GM08714 (cell line): ENCODE results near the gene CTSF.
"Not testable (repeated sequence)": the region's sequence is repeated elsewhere in the genome, so short reads cannot be mapped to it uniquely, and the experiment has no call there.

ENCODE experiments used
- H3K4me3 ChIP-seq: fragments of 200-500 bp; sonication (Bioruptor generic); 2 replicates; pipeline ENCODE4 v1.5.1; 2014; ENCODE audit warnings: mild to moderate bottlenecking, low read length, inconsistent platforms
- ZNF274 ChIP-seq: IDR thresholded peaks from 2 replicates; pipeline ENCODE4 v1.6.1; 2012; ENCODE audit warnings: mild to moderate bottlenecking, low read depth, low read length

Gene CTSF

DNA sequence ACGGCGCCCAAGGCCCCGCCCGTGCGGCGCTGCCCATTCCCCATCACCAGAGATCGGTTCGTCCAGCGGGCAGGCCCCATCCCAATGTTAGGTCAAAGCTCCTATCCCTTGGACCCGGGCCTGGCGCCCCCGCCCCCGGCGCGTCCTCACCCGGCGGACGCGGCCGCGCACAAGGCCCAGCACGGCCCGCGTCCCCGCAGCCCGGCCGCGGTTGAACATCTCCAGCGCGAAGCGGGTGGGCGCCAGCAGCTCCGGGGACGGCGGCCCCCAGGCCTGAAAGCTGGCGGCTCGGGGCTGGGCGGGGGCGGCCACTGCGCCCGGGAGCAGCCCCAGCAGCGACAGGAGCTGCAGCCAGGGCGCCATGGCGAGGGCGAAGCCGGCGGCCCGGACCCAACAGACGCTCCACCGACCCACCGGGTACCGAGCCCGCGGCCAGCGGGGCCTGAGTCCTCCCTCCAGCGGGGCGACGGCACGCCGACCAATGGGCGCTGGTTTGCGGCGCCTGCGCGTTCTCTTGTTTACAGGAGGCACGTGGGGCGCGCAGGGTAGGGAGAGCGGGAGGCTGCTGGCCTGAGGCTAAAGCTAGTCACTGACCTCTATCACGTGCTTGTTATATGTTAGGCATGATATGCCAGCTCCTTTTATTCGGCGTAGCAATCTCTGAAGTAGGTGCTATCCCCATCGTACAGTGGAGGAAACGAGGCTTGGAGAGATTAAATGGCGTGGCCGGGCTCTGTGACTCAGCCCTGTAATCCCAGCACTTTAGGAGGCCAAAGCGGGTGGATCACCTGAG is at the start of gene CTSF:
TSS of gene CTSF (minus strand) at position 483 of the 793 bp plus-strand sequence. CDS start at position 363, 120 bp downstream.
- no peak for TF ChIP-seq ZNF274
- peak within 1 kb of the TSS; percentile 41; the same call in 1 of the 2 replicates for H3K4me3 ChIP-seq

GRCh38 chr11:66617155-66617834 is 48.9 kb upstream of the CTSF start:
- TF ChIP-seq ZNF274: no peak
- H3K4me3 ChIP-seq: peak overlapping the region; percentile 87

GRCh38 chr11:66616379-66617154 is 48.2 kb upstream of the CTSF start, which contains the start of gene RBM14:
Gene RBM14 (plus strand): TSS chr11:66616630. CDS start chr11:66616721, 91 bp downstream.
- no peak for TF ChIP-seq ZNF274
- H3K4me3 ChIP-seq: peak within 1 kb of the TSS; percentile 89

DNA sequence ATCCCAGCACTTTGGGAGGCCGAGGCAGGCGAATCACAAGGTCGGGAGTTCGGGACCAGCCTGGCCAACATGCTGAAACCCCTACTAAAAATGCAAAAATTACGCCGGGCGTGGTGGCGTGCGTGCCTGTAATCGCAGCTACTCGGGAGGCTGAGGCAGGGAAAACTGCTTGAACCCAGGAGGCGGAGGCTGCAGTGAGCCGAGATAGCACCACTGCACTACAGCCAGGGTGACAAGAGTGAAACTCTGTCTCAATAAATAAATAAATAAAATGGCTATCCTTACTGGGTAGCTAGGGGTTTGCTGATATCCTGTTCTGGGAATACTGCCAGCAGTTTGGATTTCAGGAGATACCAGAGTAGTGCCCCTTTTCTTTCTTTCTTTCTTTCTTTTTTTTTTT is 45.7 kb upstream of the CTSF start:
- TF ChIP-seq ZNF274: no peak
- H3K4me3 ChIP-seq: no peak overlapping the region

- TF ChIP-seq ZNF274: no peak
- H3K4me3 ChIP-seq: no peak overlapping the region
These were observed 44.1 kb upstream of the CTSF start for GRCh38 chr11:66612458-66612857.

GRCh38 chr11:66609721-66610617 is 41.6 kb upstream of the CTSF start:
- TF ChIP-seq ZNF274: no peak
- no peak overlapping the region for H3K4me3 ChIP-seq

GRCh38 chr11:66607126-66607834 is 38.9 kb upstream of the CTSF start:
- no peak overlapping the region for H3K4me3 ChIP-seq

DNA sequence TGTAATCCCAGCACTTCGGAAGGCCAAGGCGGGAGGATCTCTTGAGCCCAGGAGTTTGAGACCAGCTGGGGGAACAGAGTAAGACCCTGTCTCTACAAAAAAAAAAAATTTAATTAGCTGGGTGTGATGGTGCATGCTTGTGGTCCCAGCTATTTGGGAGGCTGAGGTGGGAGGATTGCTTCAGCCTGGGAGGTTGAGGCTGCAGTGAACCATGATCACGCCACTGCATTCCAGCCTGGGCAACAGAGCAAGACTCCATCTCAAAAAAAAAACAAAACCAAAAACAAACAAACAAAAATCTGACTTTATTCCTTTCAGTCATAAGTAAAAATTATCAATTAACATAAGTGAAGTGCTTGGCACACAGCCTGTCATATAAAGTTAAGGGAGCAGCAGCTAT is 38.2 kb upstream of the CTSF start:
- H3K4me3 ChIP-seq: not testable (repeated sequence)

More at GRCh38 chr11:66607126-66607834, 38.9 kb upstream of the CTSF start:
- TF ChIP-seq ZNF274: no peak

- no peak overlapping the region for H3K4me3 ChIP-seq
- TF ChIP-seq ZNF274: no peak
These were observed 35.7 kb upstream of the CTSF start for GRCh38 chr11:66604155-66604554.

- TF ChIP-seq ZNF274: no peak
These were observed 34.7 kb upstream of the CTSF start for GRCh38 chr11:66603072-66603471.

DNA sequence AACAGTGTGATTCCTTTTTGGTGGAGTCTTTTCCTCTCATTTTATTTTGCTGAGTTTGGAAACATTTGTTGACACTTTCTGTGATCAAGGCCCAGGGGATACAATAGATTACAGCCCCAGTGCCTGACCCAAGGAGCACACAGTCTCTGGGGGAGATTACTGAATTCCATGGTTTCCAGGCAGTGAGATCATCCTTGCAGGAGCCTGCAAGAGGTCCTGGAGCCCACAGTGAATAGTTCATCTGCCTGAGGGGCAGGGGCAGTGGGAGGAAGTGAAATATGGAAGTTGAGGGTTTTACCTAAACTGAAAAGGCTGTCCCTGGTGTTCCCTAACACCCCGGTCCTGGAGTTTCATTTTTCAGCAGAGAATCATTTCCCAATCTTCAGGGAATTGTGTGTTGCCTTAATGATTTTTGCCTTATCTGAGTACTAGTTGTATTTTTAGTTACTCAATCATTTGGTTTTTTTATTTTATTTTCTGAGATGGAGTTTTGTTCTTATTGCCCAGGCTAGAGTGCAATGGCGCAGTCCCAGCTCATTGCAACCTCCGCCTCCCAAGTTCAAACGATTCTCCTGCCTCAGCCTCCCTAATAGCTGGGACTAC is 32.3 kb upstream of the CTSF start:
- no peak overlapping the region for H3K4me3 ChIP-seq
- no peak for TF ChIP-seq ZNF274

More at GRCh38 chr11:66603072-66603471, 34.7 kb upstream of the CTSF start:
- H3K4me3 ChIP-seq: no peak overlapping the region

DNA sequence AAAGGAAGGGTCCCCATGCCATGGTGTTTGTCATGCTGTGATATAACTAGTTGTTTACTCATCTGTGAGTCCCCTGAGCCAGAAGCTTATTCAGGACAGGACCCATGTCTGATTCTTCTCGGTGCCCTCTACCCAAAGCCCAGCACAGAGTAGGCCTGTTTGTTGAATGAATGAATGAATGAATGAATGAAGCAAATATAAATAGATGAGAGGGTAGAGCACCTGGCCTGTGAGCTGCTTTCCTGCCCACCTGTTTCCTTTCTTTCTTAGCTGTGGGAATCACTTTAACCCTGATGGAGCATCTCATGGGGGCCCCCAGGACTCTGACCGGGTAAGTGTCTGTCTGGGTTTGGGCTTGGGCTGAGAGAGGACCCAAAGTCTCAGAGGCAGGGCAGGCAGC is 31.8 kb upstream of the CTSF start:
- TF ChIP-seq ZNF274: no peak
- no peak overlapping the region for H3K4me3 ChIP-seq

DNA sequence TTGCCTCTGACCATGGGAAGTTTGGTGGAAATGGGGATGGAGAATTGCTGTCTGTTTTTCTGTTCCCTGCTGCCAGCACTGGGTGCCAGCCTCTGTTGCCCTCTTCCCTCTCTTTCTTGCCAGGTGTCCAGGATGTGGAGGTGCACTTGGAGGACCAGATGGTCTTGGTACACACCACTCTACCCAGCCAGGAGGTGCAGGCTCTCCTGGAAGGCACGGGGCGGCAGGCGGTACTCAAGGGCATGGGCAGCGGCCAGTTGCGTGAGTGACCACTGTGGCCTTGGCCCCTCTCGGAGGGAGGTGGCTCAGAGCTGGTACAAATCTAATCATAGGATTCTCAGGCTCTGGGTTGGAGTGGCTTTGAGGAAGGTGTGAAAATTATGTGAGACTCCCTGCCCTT is 30.6 kb upstream of the CTSF start:
- no peak overlapping the region for H3K4me3 ChIP-seq
- no peak for TF ChIP-seq ZNF274
